GM12878 (cell line): ENCODE data around the gene WSCD2. TPM values are rescaled to one million over a fixed set of nuclear protein-coding genes. Genes with fewer than 3 reads are reported as not detected.

ENCODE experiments used
- polyA plus RNA-seq, 11 experiments: library from polyadenylated mRNA; depleted of rRNA in 4 of 11; unstranded in 6 of 11; stranded (reverse) in 5 of 11; fragments of >200 nt; fragmentation: Nextera tagmentation in 4 of 11; fragmentation: Illumina TruSeq in 1 of 11; extraction: Ambion mirVana in 4 of 11; extraction: Trizol in 1 of 11; gene quantifications; 1 replicate in 1 of 11; 2 replicates in 10 of 11; pipeline versions ENCODE4 v1.2.1 to v1.2.3, GENCODE V29; 2011 to 2016; ENCODE audit warnings: inconsistent platforms in 2 of 11, missing spikeins in 2 of 11, low read depth in 1 of 11
- total RNA-seq, 4 experiments: library from RNA; depleted of rRNA in 3 of 4; stranded (reverse); fragments of >200 nt in 3 of 4; fragmentation: Illumina TruSeq in 1 of 4; extraction: Trizol in 1 of 4; gene quantifications; 2 replicates each; pipeline versions ENCODE4 v1.2.1 to v1.2.3, GENCODE V29; 2013 to 2021
- TF ChIP-seq, protein P1 (sequence below): IDR thresholded peaks from 2 replicates; pipeline ENCODE4 v1.6.1; 2012; ENCODE audit warnings: improper control_type of control experiment, low read depth, low read length; ENCODE audit not compliant: insufficient replicate concordance
- TF ChIP-seq, protein P2 (sequence below): fragments of 450-650 bp; IDR thresholded peaks from 2 replicates; pipeline ENCODE4 v1.6.1; 2017; ENCODE audit warnings: mild to moderate bottlenecking, moderate library complexity

Gene WSCD2
- total and polyA plus RNA-seq, 10 of the 15 experiments (the other 5 are each of a cell fraction or from before 2014, with no cell fraction given) = 0.41 TPM; not detected in 9

GRCh38 chr12:108102363-108102762, 26.7 kb upstream of the WSCD2 start (continued):
- TF ChIP-seq, protein P1, sequence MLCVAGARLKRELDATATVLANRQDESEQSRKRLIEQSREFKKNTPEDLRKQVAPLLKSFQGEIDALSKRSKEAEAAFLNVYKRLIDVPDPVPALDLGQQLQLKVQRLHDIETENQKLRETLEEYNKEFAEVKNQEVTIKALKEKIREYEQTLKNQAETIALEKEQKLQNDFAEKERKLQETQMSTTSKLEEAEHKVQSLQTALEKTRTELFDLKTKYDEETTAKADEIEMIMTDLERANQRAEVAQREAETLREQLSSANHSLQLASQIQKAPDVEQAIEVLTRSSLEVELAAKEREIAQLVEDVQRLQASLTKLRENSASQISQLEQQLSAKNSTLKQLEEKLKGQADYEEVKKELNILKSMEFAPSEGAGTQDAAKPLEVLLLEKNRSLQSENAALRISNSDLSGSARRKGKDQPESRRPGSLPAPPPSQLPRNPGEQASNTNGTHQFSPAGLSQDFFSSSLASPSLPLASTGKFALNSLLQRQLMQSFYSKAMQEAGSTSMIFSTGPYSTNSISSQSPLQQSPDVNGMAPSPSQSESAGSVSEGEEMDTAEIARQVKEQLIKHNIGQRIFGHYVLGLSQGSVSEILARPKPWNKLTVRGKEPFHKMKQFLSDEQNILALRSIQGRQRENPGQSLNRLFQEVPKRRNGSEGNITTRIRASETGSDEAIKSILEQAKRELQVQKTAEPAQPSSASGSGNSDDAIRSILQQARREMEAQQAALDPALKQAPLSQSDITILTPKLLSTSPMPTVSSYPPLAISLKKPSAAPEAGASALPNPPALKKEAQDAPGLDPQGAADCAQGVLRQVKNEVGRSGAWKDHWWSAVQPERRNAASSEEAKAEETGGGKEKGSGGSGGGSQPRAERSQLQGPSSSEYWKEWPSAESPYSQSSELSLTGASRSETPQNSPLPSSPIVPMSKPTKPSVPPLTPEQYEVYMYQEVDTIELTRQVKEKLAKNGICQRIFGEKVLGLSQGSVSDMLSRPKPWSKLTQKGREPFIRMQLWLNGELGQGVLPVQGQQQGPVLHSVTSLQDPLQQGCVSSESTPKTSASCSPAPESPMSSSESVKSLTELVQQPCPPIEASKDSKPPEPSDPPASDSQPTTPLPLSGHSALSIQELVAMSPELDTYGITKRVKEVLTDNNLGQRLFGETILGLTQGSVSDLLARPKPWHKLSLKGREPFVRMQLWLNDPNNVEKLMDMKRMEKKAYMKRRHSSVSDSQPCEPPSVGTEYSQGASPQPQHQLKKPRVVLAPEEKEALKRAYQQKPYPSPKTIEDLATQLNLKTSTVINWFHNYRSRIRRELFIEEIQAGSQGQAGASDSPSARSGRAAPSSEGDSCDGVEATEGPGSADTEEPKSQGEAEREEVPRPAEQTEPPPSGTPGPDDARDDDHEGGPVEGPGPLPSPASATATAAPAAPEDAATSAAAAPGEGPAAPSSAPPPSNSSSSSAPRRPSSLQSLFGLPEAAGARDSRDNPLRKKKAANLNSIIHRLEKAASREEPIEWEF = no peak
- TF ChIP-seq, protein P2, sequence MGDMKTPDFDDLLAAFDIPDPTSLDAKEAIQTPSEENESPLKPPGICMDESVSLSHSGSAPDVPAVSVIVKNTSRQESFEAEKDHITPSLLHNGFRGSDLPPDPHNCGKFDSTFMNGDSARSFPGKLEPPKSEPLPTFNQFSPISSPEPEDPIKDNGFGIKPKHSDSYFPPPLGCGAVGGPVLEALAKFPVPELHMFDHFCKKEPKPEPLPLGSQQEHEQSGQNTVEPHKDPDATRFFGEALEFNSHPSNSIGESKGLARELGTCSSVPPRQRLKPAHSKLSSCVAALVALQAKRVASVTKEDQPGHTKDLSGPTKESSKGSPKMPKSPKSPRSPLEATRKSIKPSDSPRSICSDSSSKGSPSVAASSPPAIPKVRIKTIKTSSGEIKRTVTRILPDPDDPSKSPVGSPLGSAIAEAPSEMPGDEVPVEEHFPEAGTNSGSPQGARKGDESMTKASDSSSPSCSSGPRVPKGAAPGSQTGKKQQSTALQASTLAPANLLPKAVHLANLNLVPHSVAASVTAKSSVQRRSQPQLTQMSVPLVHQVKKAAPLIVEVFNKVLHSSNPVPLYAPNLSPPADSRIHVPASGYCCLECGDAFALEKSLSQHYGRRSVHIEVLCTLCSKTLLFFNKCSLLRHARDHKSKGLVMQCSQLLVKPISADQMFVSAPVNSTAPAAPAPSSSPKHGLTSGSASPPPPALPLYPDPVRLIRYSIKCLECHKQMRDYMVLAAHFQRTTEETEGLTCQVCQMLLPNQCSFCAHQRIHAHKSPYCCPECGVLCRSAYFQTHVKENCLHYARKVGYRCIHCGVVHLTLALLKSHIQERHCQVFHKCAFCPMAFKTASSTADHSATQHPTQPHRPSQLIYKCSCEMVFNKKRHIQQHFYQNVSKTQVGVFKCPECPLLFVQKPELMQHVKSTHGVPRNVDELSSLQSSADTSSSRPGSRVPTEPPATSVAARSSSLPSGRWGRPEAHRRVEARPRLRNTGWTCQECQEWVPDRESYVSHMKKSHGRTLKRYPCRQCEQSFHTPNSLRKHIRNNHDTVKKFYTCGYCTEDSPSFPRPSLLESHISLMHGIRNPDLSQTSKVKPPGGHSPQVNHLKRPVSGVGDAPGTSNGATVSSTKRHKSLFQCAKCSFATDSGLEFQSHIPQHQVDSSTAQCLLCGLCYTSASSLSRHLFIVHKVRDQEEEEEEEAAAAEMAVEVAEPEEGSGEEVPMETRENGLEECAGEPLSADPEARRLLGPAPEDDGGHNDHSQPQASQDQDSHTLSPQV = no peak
